Keratinocyte (primary cell): ENCODE measurements around the gene TNNT1.

Experiments used
- CTCF ChIP-seq, 3 experiments: IDR thresholded peaks in 1 of 3; conservative IDR thresholded peaks in 1 of 3; optimal IDR thresholded peaks in 1 of 3; 2 replicates in 2 of 3; 3 replicates in 1 of 3; pipeline versions ENCODE3 to v1.5.1; 2011; ENCODE audit warnings: low read length in 3 of 3, mild to moderate bottlenecking in 3 of 3, moderate library complexity in 2 of 3, control low read depth in 1 of 3, inconsistent platforms in 1 of 3; ENCODE audit not compliant: insufficient read depth in 2 of 3; ENCODE audit errors: extremely low read depth in 1 of 3
- EZH2 ChIP-seq: IDR thresholded peaks from one replicate; pipeline ENCODE4 v1.6.1; 2012; ENCODE audit warnings: inconsistent platforms, mild to moderate bottlenecking, low read length, moderate library complexity

DNA sequence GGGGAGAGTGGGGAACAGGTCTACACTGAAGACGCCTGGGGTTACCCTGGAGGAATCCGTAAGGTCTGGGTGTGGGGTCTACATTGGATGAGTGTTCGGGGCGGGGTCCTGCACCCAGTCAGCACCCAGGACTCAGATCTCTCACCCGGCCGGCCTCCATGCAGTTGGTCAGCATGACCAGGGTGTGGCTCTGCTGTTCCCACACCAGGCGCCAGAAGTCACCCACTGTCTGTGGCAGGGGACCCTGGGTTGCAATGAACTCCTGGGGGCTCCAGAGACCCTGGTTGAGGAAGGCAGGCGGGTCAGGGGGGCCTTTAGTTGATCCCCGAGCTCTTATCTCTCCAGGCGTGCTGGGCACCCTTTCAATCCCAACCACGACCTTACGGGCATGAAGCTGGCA is 37.1 kb upstream of the TNNT1 start:
- TF ChIP-seq CTCF (optimal IDR thresholded peaks at IDR 0.05 in 1 of 3, IDR thresholded peaks at IDR 0.05 in 1 of 3, conservative IDR thresholded peaks at IDR 0.05 in 1 of 3; ENCODE audit: extremely low read depth in 1 of 3, insufficient read depth in 2 of 3, low read length in 3 of 3) (no peak), EZH2 (no peak)
